CD4-positive, alpha-beta T cell treated with Interleukin-12 subunit alpha and Interleukin-12 subunit beta, for 1 hour (primary cell): ENCODE measurements around the gene SDK1.

Experiments
- DNase-seq: peaks from one replicate; pipeline ENCODE4 v3.0.0-alpha.2; 2020

Gene SDK1

GRCh38 chr7:4030346-4030950 is 729.4 kb downstream of the SDK1 start:
- DNase-seq, result no peak

GRCh38 chr7:4033996-4034395 is 732.9 kb downstream of the SDK1 start:
- no peak for DNase-seq

GRCh38 chr7:4037308-4037707 is 736.3 kb downstream of the SDK1 start:
- DNase-seq, result no peak

- DNase-seq, result no peak
Observed at GRCh38 chr7:4037877-4038276, 736.8 kb downstream of the SDK1 start.

DNA sequence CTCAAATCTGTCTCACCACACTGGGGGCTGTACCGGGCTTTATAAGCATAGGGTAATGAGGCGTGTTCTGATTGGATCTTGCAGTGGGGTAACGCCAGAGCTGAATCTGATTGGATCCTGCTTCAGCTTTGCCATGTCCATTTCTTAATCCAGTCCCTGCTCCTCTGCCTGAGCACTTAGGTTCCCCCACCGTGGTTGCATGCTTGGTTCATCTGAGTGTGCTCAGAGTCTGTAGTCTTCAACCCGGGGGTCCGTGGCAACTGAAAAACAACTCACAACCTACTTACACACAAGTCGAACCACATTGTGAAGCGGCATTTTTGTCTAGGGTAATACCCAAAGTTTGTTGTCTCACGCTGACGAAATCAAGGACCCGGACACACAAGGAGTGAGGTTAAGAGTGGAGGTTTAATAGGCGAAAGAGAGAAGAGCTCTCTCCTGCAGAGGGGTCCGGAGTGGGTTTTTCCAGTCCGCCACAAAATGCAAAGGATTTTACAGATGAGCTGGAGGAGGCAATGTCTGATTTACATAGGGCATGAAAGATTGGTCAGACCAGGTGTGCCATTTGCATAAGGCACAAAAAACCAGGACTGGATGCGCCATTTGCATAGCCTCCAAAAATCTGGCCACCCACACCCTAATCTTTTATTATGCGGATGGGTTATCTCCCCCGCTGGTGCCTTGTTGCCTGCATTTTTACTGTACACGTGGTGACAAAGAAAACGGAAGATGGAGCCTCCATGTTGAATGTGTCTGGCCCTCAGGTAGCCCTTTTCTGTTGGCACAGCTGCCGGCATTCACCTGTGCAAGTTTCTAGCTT is 739.3 kb downstream of the SDK1 start:
- no peak for DNase-seq

GRCh38 chr7:4042402-4043045 is 741.5 kb downstream of the SDK1 start:
- no peak for DNase-seq

GRCh38 chr7:4043988-4044387 is 742.9 kb downstream of the SDK1 start:
- no peak for DNase-seq

DNA sequence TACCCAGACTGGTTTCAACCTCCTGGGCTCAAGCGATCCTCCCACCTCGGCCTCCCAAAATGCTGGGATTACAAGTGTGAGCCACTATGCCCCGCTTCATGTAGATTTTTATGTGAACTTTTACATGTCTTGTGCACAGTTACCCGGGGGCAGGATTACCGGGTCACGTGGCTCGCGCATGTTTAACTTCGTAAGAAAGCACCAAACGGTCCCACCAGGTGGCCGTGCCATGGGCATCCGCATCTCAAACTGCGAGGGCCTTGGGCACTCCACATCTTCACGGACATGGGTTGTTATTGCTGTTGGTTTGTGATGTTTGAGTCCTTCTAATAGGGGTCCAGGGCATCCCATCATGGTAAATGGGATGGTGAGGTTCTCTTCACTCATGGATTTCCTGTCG is 744.4 kb downstream of the SDK1 start:
- no peak for DNase-seq

GRCh38 chr7:4045975-4046374 is 744.9 kb downstream of the SDK1 start:
- DNase-seq, result no peak

DNA sequence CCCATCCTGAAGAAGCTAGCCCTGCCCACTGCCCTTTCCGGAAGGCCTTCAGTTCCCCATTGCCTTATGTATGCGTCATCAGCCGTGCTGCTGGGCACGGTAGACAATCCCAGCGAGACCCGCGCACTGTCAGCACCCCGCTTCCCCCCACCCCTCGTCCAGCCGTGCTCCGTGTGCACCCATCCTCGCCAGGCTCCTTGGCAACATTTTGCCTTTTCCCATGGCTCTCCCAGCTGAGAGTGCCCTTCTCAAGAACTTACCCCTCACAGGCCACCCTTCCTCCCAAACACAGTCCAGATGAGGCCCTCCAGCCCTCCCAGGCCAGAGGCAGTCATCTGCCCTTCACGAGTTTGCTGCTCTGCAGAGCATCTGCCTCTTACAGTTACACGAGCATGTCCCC is 747.3 kb downstream of the SDK1 start:
- no peak for DNase-seq

DNA sequence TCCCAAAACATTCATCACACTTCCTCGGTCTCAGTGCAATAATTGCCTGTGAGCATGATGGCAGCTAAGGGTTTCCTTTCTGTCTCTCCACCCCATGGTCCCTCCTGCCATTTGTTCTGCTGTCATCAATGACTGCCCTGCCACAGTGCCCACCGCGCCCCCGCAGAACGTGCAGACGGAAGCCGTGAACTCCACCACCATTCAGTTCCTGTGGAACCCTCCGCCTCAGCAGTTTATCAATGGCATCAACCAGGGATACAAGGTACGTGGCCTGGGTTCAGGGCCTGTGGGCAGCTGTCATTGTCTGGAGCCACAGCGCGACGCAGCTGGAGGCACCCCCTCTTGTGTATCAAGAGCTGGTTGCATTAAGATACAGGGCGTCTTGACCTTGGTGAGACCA is 748.1 kb downstream of the SDK1 start:
- no peak for DNase-seq

- DNase-seq, result no peak
Observed at GRCh38 chr7:4050126-4050660, 749.1 kb downstream of the SDK1 start.

GRCh38 chr7:4051696-4052095 is 750.6 kb downstream of the SDK1 start:
- no peak for DNase-seq

DNA sequence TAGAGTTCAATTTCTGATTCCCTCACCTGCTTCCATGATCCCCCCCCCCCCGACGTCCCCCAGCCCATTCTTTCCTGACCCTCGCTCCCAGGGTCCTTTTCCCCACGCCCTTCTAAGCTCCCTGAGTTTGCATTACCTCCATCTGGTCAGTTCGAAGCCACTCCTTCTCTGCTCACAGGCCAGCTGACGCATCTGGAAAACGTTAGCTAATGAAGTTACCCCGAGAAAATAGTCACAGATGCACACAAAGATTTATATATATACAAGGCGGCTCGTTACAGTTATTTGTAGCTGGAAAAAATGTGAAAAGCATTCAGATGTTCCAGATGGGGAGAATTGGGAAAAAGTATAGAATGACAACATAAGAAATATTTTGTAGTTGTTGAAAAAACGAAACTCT is 751.1 kb downstream of the SDK1 start:
- no peak for DNase-seq

DNA sequence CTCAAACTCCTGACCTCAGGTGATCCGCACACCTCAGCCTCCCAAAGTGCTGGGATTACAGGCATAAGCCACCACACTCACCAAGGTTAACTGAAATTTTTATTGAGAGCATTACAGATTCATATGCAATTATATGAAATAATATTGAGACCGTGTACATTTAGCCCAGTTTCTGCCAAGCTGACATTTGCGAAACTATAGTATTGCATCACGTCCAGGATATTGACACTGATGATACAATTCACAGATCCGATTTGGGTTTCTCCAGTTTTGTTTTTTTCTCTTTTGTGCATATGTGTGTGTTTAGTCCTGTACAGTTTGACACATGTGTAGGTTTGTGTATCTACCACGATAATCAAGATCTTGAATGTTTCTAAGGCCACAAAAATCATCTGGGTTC is 753.1 kb downstream of the SDK1 start:
- DNase-seq, result no peak

- DNase-seq, result no peak
Observed at GRCh38 chr7:4056552-4057288, 755.7 kb downstream of the SDK1 start.

GRCh38 chr7:4057289-4057616 is 756.2 kb downstream of the SDK1 start:
- no peak for DNase-seq

GRCh38 chr7:4058158-4058557 is 757.1 kb downstream of the SDK1 start:
- DNase-seq, result no peak

- no peak for DNase-seq
Observed at GRCh38 chr7:4065190-4065589, 764.1 kb downstream of the SDK1 start.

GRCh38 chr7:4066206-4066605 is 765.2 kb downstream of the SDK1 start:
- no peak for DNase-seq

GRCh38 chr7:4066626-4067475 is 765.8 kb downstream of the SDK1 start:
- DNase-seq, result no peak

DNA sequence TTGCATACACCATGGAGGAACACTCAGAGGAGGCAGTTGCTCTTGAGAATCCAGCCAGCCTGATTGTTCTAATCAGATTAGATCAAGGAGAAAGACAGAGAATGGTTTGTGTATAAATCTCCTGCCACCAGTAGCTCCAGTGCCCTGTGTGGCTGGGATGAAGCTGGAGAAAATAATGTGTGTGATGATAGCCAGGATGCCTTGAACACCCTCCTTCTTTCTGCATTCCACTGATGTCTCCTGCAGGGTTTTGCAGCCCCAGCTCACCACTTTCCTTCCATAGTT is 766.4 kb downstream of the SDK1 start:
- DNase-seq, result no peak

DNA sequence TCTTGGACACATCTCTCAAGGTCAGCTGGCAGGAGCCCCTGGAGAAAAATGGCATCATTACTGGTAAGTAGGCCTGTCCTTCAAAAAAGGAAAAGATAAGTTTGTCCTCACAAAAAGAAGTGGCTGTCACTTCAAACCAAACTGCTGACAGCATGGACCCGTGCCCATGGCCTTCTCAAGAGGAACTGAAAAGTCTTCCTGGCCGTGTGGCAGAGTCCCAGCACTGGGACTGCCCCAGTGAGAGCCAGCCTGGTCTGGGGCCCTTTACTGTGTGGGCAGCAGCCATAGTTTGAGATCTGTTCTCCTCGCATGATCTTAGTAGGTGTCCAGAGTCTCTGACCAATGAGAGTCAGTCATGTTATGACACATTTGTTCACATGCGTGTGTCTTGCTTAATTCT is 766.8 kb downstream of the SDK1 start:
- DNase-seq, result no peak
